CD4-positive, alpha-beta T cell (primary cell): Measurements from ENCODE around the gene POLG2. TPM values are rescaled to one million over a fixed set of nuclear protein-coding genes. Genes with fewer than 3 reads are reported as not detected.
"Not testable (repeated sequence)": the region's sequence is repeated elsewhere in the genome, so short reads cannot be mapped to it uniquely, and the experiment has no call there.

Source experiments
- ATAC-seq: fragments of 200-7000 bp; cut with Tn5 transposase; one replicate; pipeline ENCODE4 v1.10.0; 2022; ENCODE audit warnings: mild to moderate bottlenecking; ENCODE audit not compliant: poor library complexity
- CTCF ChIA-PET: fragments of 350-600 bp; sonication (Branson Sonifier 250); formaldehyde crosslinking; loops from one replicate; lab custom pipeline; 2021; ENCODE audit warnings: antibody characterized with exemption, inconsistent platforms; lab: Charles Lee
- POLR2A ChIA-PET: fragments of 350-600 bp; sonication (Branson Sonifier 250); formaldehyde crosslinking; loops from one replicate; lab custom pipeline; 2021; ENCODE audit warnings: antibody characterized with exemption, inconsistent platforms; lab: Charles Lee
- DNase-seq, 14 experiments: peaks; one replicate each; pipeline ENCODE4 v3.0.0-alpha.2; 2013 to 2020; ENCODE audit warnings: mixed read lengths in 2 of 14
- H3K27ac ChIP-seq, 2 donors: one replicate each; pipeline versions ENCODE4 v1.5.1 to v1.7.0; 2013; ENCODE audit warnings: low read length in 2 of 2, low read depth in 1 of 2, mild to moderate bottlenecking in 1 of 2
- H3K27me3 ChIP-seq, 2 experiments: 1 replicate in 1 of 2; 2 replicates in 1 of 2; pipeline versions ENCODE4 v1.6.1 to v1.7.0; 2013; ENCODE audit warnings: low read length in 2 of 2, control low read depth in 1 of 2, mild to moderate bottlenecking in 1 of 2, moderate library complexity in 1 of 2; ENCODE audit not compliant: insufficient read depth in 2 of 2, control insufficient read depth in 1 of 2
- H3K36me3 ChIP-seq: one replicate; pipeline ENCODE4 v1.6.1; 2013; ENCODE audit warnings: low read length, control low read depth; ENCODE audit not compliant: insufficient read depth
- H3K4me1 ChIP-seq: one replicate; pipeline ENCODE4 v1.6.1; 2013; ENCODE audit warnings: low read length, control low read depth; ENCODE audit not compliant: insufficient read depth
- H3K4me3 ChIP-seq: one replicate; pipeline ENCODE4 v1.5.1; 2013; ENCODE audit warnings: mild to moderate bottlenecking, low read length, moderate library complexity
- H3K9me3 ChIP-seq, 2 experiments: 1 replicate in 1 of 2; 2 replicates in 1 of 2; pipeline versions ENCODE4 v1.6.1 to v1.7.0; 2013; ENCODE audit warnings: low read length in 2 of 2, mild to moderate bottlenecking in 2 of 2, control low read depth in 1 of 2, moderate library complexity in 1 of 2; ENCODE audit not compliant: control insufficient read depth in 1 of 2, insufficient read depth in 1 of 2
- H3K27ac Mint-ChIP-seq: one replicate; pipeline ENCODE4 v1.8.0; 2020; ENCODE audit warnings: mixed read lengths
- H3K27me3 Mint-ChIP-seq: one replicate; pipeline ENCODE4 v1.8.0; 2021; ENCODE audit warnings: mixed read lengths
- H3K36me3 Mint-ChIP-seq: one replicate; pipeline ENCODE4 v1.8.0; 2021; ENCODE audit warnings: low read depth, mixed read lengths
- H3K4me1 Mint-ChIP-seq: one replicate; pipeline ENCODE4 v1.8.0; 2021; ENCODE audit warnings: low read depth, mixed read lengths
- H3K4me3 Mint-ChIP-seq: one replicate; pipeline ENCODE4 v1.8.0; 2020; ENCODE audit warnings: mild to moderate bottlenecking, mixed read lengths
- H3K9me3 Mint-ChIP-seq: one replicate; pipeline ENCODE4 v1.8.0; 2020; ENCODE audit warnings: mixed read lengths
- intact Hi-C, 2 experiments: fragments of 100-400 bp; cut with DNase I in 1 of 2; cut with micrococcal nuclease in 1 of 2; formaldehyde crosslinking; loops; one replicate each; pipeline versions ENCODE4 v1.15.1 to v1.9.0; 2023 to 2025; cut with DNase I, micrococcal nuclease
- total RNA-seq, 174 experiments: library from RNA in 2 of 174; stranded (reverse) in 2 of 174; gene quantifications; one replicate each; pipeline ENCODE4 v1.2.3 and lab custom pipeline; 2021 to 2026
- TF ChIP-seq, protein P1 (sequence below): fragments of 200-600 bp; IDR thresholded peaks from one replicate; pipeline ENCODE4 v1.8.0; 2022; ENCODE audit warnings: antibody characterized with exemption, mild to moderate bottlenecking

POLG2 gene
- total RNA-seq, 2 experiments from 2014 or later: 32.8 to 34.1 TPM

DNA sequence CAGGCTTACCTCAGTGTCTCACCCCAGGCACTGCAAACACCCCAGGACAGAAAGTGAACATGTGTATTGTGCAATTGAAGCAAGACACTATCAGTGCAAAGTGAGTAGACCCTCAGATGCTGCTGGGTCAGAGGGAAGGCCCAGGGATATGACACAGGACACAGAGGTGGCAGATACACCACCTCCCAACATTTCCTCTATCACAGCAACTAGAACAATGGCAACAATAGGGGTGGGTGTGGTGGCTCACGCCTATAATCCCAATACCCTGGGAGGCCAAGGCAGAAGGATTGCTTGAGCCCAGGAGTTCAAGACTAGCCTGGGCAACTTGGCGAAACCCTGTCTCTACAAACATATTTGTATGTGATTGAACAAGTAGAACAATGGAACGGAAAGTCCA, 25.4 kb downstream of the POLG2 start:
- ATAC-seq (no peak), DNase-seq (no peak)
- CTCF ChIA-PET: no interaction called here

GRCh38 chr17:64470625-64471024, 26.2 kb downstream of the POLG2 start:
- H3K36me3 Mint-ChIP-seq: no peaks in the 10 kb centered on the region
- POLR2A ChIA-PET: no interaction called here

More for the DNA sequence above, 25.4 kb downstream of the POLG2 start:
- Mint-ChIP-seq H3K4me1 (no peaks in the 10 kb centered on the region), H3K9me3 (no peaks in the 10 kb centered on the region), H3K27ac (no peak overlapping the region), H3K4me3 (no peak overlapping the region), H3K36me3 (no peaks in the 10 kb centered on the region), H3K27me3 (no peaks in the 10 kb centered on the region)
- intact Hi-C loops: no loop called here
- Histone ChIP-seq H3K4me1 (no peaks in the 10 kb centered on the region), H3K4me3 (no peak overlapping the region), H3K27ac (no peak overlapping the region), H3K9me3 (no peaks in the 10 kb centered on the region), H3K36me3 (no peaks in the 10 kb centered on the region), H3K27me3 (no peaks in the 10 kb centered on the region)
- POLR2A ChIA-PET: no interaction called here
- TF ChIP-seq, protein P1, sequence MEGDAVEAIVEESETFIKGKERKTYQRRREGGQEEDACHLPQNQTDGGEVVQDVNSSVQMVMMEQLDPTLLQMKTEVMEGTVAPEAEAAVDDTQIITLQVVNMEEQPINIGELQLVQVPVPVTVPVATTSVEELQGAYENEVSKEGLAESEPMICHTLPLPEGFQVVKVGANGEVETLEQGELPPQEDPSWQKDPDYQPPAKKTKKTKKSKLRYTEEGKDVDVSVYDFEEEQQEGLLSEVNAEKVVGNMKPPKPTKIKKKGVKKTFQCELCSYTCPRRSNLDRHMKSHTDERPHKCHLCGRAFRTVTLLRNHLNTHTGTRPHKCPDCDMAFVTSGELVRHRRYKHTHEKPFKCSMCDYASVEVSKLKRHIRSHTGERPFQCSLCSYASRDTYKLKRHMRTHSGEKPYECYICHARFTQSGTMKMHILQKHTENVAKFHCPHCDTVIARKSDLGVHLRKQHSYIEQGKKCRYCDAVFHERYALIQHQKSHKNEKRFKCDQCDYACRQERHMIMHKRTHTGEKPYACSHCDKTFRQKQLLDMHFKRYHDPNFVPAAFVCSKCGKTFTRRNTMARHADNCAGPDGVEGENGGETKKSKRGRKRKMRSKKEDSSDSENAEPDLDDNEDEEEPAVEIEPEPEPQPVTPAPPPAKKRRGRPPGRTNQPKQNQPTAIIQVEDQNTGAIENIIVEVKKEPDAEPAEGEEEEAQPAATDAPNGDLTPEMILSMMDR: no peak

DNA sequence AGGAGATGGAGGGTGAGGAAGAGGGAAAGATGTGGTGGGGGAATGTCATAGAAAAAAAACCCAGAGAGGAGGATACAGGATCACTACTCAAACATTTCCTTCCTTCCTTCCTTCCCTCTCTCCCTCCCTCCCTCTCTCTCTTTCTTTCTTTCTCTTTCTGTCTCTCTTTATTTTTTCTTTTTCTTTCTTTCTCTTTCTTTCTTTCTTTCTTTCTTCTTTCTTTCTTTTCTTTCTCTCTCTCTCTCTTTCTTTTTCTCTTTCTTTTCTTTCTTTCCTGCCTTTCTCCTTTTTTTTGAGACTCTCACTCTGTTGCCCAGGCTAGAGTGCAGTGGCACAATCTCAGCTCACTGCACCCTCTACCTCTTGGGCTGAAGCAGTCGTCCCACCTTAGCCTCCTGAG, 30.0 kb downstream of the POLG2 start:
- ATAC-seq, H3K27me3 ChIP-seq, H3K4me1 Mint-ChIP-seq, H3K9me3 Mint-ChIP-seq, DNase-seq, H3K36me3 ChIP-seq, H3K27me3 Mint-ChIP-seq, H3K4me1 ChIP-seq, H3K9me3 ChIP-seq, H3K27ac Mint-ChIP-seq, intact Hi-C loops, H3K4me3 Mint-ChIP-seq, H3K4me3 ChIP-seq, H3K27ac ChIP-seq, H3K36me3 Mint-ChIP-seq: not testable (repeated sequence)
- ChIA-PET POLR2A (interaction anchor here (0.6 kb wide), 1 partner anchor 23 kb away, joined by 3 read pairs; no protein-coding TSS in a partner anchor), CTCF (interaction anchor here (1.0 kb wide), 1 partner anchor 15 kb away, joined by 3 read pairs; no protein-coding TSS in a partner anchor)

More at GRCh38 chr17:64470625-64471024, 26.2 kb downstream of the POLG2 start:
- CTCF ChIA-PET: no interaction called here
- Histone ChIP-seq H3K27me3 (no peaks in the 10 kb centered on the region), H3K4me3 (no peak overlapping the region), H3K4me1 (no peaks in the 10 kb centered on the region), H3K36me3 (no peaks in the 10 kb centered on the region), H3K27ac (no peak overlapping the region), H3K9me3 (no peaks in the 10 kb centered on the region)
- Mint-ChIP-seq H3K4me1 (no peaks in the 10 kb centered on the region), H3K27me3 (no peaks in the 10 kb centered on the region), H3K9me3 (no peaks in the 10 kb centered on the region), H3K4me3 (no peak overlapping the region), H3K27ac (no peak overlapping the region)
- TF ChIP-seq, protein P1: no peak
- DNase-seq: no peak
- no peak for ATAC-seq
- intact Hi-C loops: no loop called here
